IPS-20b (cell line): Measurements from ENCODE around the gene SLC2A5.

Experiments
- H3K27ac ChIP-seq: one replicate; pipeline ENCODE4 v1.5.1; 2013; ENCODE audit warnings: low read length
- H3K27me3 ChIP-seq: 2 replicates; pipeline ENCODE4 v1.6.1; 2013; ENCODE audit warnings: mild to moderate bottlenecking, low read length, inconsistent platforms; ENCODE audit not compliant: insufficient read depth
- H3K36me3 ChIP-seq: 2 replicates; pipeline ENCODE4 v1.6.1; 2013; ENCODE audit warnings: low read depth, mild to moderate bottlenecking, inconsistent platforms, low read length, moderate library complexity; ENCODE audit not compliant: insufficient read depth
- H3K4me1 ChIP-seq: 2 replicates; pipeline ENCODE4 v1.6.1; 2013; ENCODE audit warnings: mild to moderate bottlenecking, control low read depth, inconsistent platforms, low read length, moderate library complexity; ENCODE audit not compliant: insufficient read depth
- H3K4me3 ChIP-seq: 2 replicates; pipeline ENCODE4 v1.5.1; 2013; ENCODE audit warnings: mild to moderate bottlenecking, low read length, inconsistent platforms
- H3K9ac ChIP-seq: 2 replicates; pipeline ENCODE4 v1.6.1; 2013; ENCODE audit warnings: low read depth, mild to moderate bottlenecking, inconsistent platforms, low read length, moderate library complexity
- H3K9me3 ChIP-seq: 2 replicates; pipeline ENCODE4 v1.6.1; 2013; ENCODE audit warnings: mild to moderate bottlenecking, low read depth, low read length, inconsistent platforms; ENCODE audit not compliant: insufficient read depth

SLC2A5 gene

GRCh38 chr1:8987881-8988617, 81.4 kb downstream of the SLC2A5 start:
- no peak overlapping the region for H3K27ac ChIP-seq
- H3K9me3 ChIP-seq: peaks cover 2% of the 10 kb centered on the region
- no peaks in the 10 kb centered on the region for H3K36me3 ChIP-seq
- no peaks in the 10 kb centered on the region for H3K27me3 ChIP-seq
- H3K4me3 ChIP-seq: no peak overlapping the region
- no peaks in the 10 kb centered on the region for H3K4me1 ChIP-seq
- no peak overlapping the region for H3K9ac ChIP-seq

- Histone ChIP-seq H3K9ac (no peak overlapping the region), H3K4me1 (no peaks in the 10 kb centered on the region), H3K27ac (no peak overlapping the region), H3K36me3 (no peaks in the 10 kb centered on the region), H3K9me3 (no peaks in the 10 kb centered on the region), H3K4me3 (no peak overlapping the region), H3K27me3 (no peaks in the 10 kb centered on the region)
These were observed 82.6 kb downstream of the SLC2A5 start for GRCh38 chr1:8986814-8987190.

GRCh38 chr1:8985915-8986813, 83.3 kb downstream of the SLC2A5 start:
- H3K9me3 ChIP-seq: no peaks in the 10 kb centered on the region
- no peak overlapping the region for H3K27ac ChIP-seq
- no peaks in the 10 kb centered on the region for H3K36me3 ChIP-seq
- no peak overlapping the region for H3K9ac ChIP-seq
- no peaks in the 10 kb centered on the region for H3K4me1 ChIP-seq
- H3K27me3 ChIP-seq: no peaks in the 10 kb centered on the region
- no peak overlapping the region for H3K4me3 ChIP-seq
